ENCODE results near the gene ROCK2. TPM values are rescaled to one million over a fixed set of nuclear protein-coding genes. Genes with fewer than 3 reads are reported as not detected.

Gene ROCK2
- total RNA-seq, 1 experiment from 2014 or later, result 25.9 TPM

GRCh38 chr2:11142987-11143386, 201.4 kb downstream of the ROCK2 start (continued):
- TF ChIP-seq ARID4B (CRISPR knock-in tag; IDR thresholded peaks at IDR 0.05; ENCODE audit: borderline replicate concordance) (no peak), TEAD4 (CRISPR knock-in tag; IDR thresholded peaks at IDR 0.05) (no peak), MXD4 (CRISPR knock-in tag; IDR thresholded peaks at IDR 0.05; ENCODE audit: borderline replicate concordance) (no peak), NR3C1 (CRISPR knock-in tag; conservative IDR thresholded peaks at IDR 0.05; ENCODE audit: low read depth) (no peak), CREM (CRISPR knock-in tag; IDR thresholded peaks at IDR 0.05) (no peak), MLX (CRISPR knock-in tag; IDR thresholded peaks at IDR 0.05) (no peak), ZBTB21 (CRISPR knock-in tag; IDR thresholded peaks at IDR 0.05; ENCODE audit: borderline replicate concordance) (no peak), ZNF138 (CRISPR knock-in tag; conservative IDR thresholded peaks at IDR 0.05) (no peak), TCF7 (CRISPR knock-in tag; IDR thresholded peaks at IDR 0.05; ENCODE audit: low read depth) (no peak), SP1 (CRISPR knock-in tag; conservative IDR thresholded peaks at IDR 0.05) (no peak)
- TF ChIP-seq, protein P1, sequence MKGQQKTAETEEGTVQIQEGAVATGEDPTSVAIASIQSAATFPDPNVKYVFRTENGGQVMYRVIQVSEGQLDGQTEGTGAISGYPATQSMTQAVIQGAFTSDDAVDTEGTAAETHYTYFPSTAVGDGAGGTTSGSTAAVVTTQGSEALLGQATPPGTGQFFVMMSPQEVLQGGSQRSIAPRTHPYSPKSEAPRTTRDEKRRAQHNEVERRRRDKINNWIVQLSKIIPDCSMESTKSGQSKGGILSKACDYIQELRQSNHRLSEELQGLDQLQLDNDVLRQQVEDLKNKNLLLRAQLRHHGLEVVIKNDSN (CRISPR knock-in tag; IDR thresholded peaks at IDR 0.05), result no peak

- no peak overlapping the region for H3K27ac Mint-ChIP-seq
- POLR2A ChIA-PET, result no interaction called here
- CTCF ChIA-PET, result interaction anchor here (0.8 to 3.3 kb wide), 3 partner anchors 9 to 270 kb away, joined by 3 to 37 read pairs (median 5); a partner anchor contains a TSS
- no peaks in the 10 kb centered on the region for H3K27me3 Mint-ChIP-seq (ENCODE audit: low read depth)
- H3K9me3 Mint-ChIP-seq, result peaks cover 12% of the 10 kb centered on the region
- H3K4me3 Mint-ChIP-seq, result no peak overlapping the region
- H3K4me1 Mint-ChIP-seq, result no peaks in the 10 kb centered on the region
- no peak for ATAC-seq
- no peak for DNase-seq (ENCODE audit: low spot score)
- no peaks in the 10 kb centered on the region for H3K36me3 Mint-ChIP-seq
- TF ChIP-seq FOXJ3 (CRISPR knock-in tag; IDR thresholded peaks at IDR 0.05; ENCODE audit: borderline replicate concordance) (no peak), ZNF219 (CRISPR knock-in tag; IDR thresholded peaks at IDR 0.05; ENCODE audit: borderline replicate concordance) (no peak), FOXK1 (CRISPR knock-in tag; IDR thresholded peaks at IDR 0.05) (no peak), ZNF121 (CRISPR knock-in tag; IDR thresholded peaks at IDR 0.05) (no peak), OVOL2 (CRISPR knock-in tag; IDR thresholded peaks at IDR 0.05; ENCODE audit: borderline replicate concordance) (no peak), E2F5 (CRISPR knock-in tag; IDR thresholded peaks at IDR 0.05) (no peak), ZNF423 (CRISPR knock-in tag; IDR thresholded peaks at IDR 0.05) (no peak), ZNF138 (CRISPR knock-in tag; conservative IDR thresholded peaks at IDR 0.05) (no peak), CBFB (CRISPR knock-in tag; IDR thresholded peaks at IDR 0.05; ENCODE audit: low read depth) (no peak), NFATC4 (CRISPR knock-in tag; IDR thresholded peaks at IDR 0.05) (no peak), ZNF396 (CRISPR knock-in tag; IDR thresholded peaks at IDR 0.05; ENCODE audit: borderline replicate concordance) (no peak), SOX15 (CRISPR knock-in tag; IDR thresholded peaks at IDR 0.05) (no peak), ZBTB21 (CRISPR knock-in tag; IDR thresholded peaks at IDR 0.05; ENCODE audit: borderline replicate concordance) (no peak)
- TF ChIP-seq, protein P2, sequence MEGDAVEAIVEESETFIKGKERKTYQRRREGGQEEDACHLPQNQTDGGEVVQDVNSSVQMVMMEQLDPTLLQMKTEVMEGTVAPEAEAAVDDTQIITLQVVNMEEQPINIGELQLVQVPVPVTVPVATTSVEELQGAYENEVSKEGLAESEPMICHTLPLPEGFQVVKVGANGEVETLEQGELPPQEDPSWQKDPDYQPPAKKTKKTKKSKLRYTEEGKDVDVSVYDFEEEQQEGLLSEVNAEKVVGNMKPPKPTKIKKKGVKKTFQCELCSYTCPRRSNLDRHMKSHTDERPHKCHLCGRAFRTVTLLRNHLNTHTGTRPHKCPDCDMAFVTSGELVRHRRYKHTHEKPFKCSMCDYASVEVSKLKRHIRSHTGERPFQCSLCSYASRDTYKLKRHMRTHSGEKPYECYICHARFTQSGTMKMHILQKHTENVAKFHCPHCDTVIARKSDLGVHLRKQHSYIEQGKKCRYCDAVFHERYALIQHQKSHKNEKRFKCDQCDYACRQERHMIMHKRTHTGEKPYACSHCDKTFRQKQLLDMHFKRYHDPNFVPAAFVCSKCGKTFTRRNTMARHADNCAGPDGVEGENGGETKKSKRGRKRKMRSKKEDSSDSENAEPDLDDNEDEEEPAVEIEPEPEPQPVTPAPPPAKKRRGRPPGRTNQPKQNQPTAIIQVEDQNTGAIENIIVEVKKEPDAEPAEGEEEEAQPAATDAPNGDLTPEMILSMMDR (IDR thresholded peaks at IDR 0.05), result no peak
- TF ChIP-seq, protein P3, sequence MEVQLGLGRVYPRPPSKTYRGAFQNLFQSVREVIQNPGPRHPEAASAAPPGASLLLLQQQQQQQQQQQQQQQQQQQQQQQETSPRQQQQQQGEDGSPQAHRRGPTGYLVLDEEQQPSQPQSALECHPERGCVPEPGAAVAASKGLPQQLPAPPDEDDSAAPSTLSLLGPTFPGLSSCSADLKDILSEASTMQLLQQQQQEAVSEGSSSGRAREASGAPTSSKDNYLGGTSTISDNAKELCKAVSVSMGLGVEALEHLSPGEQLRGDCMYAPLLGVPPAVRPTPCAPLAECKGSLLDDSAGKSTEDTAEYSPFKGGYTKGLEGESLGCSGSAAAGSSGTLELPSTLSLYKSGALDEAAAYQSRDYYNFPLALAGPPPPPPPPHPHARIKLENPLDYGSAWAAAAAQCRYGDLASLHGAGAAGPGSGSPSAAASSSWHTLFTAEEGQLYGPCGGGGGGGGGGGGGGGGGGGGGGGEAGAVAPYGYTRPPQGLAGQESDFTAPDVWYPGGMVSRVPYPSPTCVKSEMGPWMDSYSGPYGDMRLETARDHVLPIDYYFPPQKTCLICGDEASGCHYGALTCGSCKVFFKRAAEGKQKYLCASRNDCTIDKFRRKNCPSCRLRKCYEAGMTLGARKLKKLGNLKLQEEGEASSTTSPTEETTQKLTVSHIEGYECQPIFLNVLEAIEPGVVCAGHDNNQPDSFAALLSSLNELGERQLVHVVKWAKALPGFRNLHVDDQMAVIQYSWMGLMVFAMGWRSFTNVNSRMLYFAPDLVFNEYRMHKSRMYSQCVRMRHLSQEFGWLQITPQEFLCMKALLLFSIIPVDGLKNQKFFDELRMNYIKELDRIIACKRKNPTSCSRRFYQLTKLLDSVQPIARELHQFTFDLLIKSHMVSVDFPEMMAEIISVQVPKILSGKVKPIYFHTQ (CRISPR knock-in tag; IDR thresholded peaks at IDR 0.05), result no peak
These were observed 202.1 kb downstream of the ROCK2 start for GRCh38 chr2:11142330-11142729.

Data from WTC11 (cell line).